Smooth muscle cell (in vitro differentiated cells): ENCODE measurements around the gene ZNF385B. TPM values are rescaled to one million over a fixed set of nuclear protein-coding genes. Genes with fewer than 3 reads are reported as not detected.

Source experiments
- DNase-seq: peaks from one replicate; lab custom pipeline; 2025; ENCODE audit not compliant: unreplicated experiment; lab: John Stamatoyannopoulos, UW
- H2AFZ ChIP-seq: fragments of 200-600 bp; sonication (generic); 2 replicates; pipeline ENCODE4 v1.6.0; 2016; ENCODE audit warnings: antibody characterized with exemption, low read depth, mild to moderate bottlenecking
- H3F3A ChIP-seq: fragments of 200-600 bp; sonication (generic); 2 replicates; pipeline ENCODE4 v1.6.0; 2017; ENCODE audit warnings: antibody characterized with exemption, low read depth
- H3K27ac ChIP-seq: fragments of 200-600 bp; sonication (generic); 2 replicates; pipeline ENCODE4 v1.5.1; 2016; ENCODE audit warnings: low read depth, mild to moderate bottlenecking
- H3K27me3 ChIP-seq: fragments of 200-600 bp; sonication (generic); 2 replicates; pipeline ENCODE4 v1.6.1; 2016; ENCODE audit warnings: low read depth, mild to moderate bottlenecking
- H3K36me3 ChIP-seq: fragments of 200-600 bp; sonication (generic); 2 replicates; pipeline ENCODE4 v1.5.1; 2016; ENCODE audit warnings: low read depth
- H3K4me1 ChIP-seq: fragments of 200-600 bp; sonication (generic); 2 replicates; pipeline ENCODE4 v1.5.1; 2016; ENCODE audit warnings: low read depth
- H3K4me2 ChIP-seq: fragments of 200-600 bp; sonication (generic); 2 replicates; pipeline ENCODE4 v1.6.0; 2016; ENCODE audit warnings: mild to moderate bottlenecking
- H3K4me3 ChIP-seq: fragments of 200-600 bp; sonication (generic); 2 replicates; pipeline ENCODE4 v1.5.1; 2016; ENCODE audit warnings: mild to moderate bottlenecking
- H3K79me2 ChIP-seq: fragments of 200-600 bp; sonication (generic); 2 replicates; pipeline ENCODE4 v1.6.0; 2016; ENCODE audit warnings: low read depth, mild to moderate bottlenecking
- H3K9ac ChIP-seq: fragments of 200-600 bp; sonication (generic); 2 replicates; pipeline ENCODE4 v1.6.0; 2016; ENCODE audit warnings: low read depth
- H3K9me3 ChIP-seq: fragments of 200-600 bp; sonication (generic); replicated peaks from 2 replicates; pipeline ENCODE4 v1.5.1; 2016; ENCODE audit warnings: low read depth
- H4K20me1 ChIP-seq: fragments of 200-600 bp; sonication (generic); 2 replicates; pipeline ENCODE4 v1.6.0; 2016; ENCODE audit warnings: low read depth
- WGBS: methylation state at CpG from one replicate; pipeline ENCODE4 v1.1.7; 2016; ENCODE audit warnings: low lambda C conversion rate; 5-methylcytosine and 5-hydroxymethylcytosine counted together
- polyA plus RNA-seq: library from polyadenylated mRNA; unstranded; fragments of >200 nt; fragmentation: Nextera tagmentation; extraction: Ambion mirVana; gene quantifications from 2 replicates; pipeline ENCODE4 v1.2.1, GENCODE V29; 2016
- total RNA-seq: library from RNA; depleted of rRNA; stranded (reverse); fragments of >200 nt; gene quantifications from 2 replicates; pipeline ENCODE4 v1.2.3, GENCODE V29; 2014
- TF ChIP-seq, protein P1 (sequence below): fragments of 200-600 bp; sonication (generic); IDR thresholded peaks from 2 replicates; pipeline ENCODE4 v1.5.1; 2017; ENCODE audit warnings: borderline replicate concordance, mild to moderate bottlenecking, antibody characterized with exemption; ENCODE audit not compliant: insufficient read depth, poor library complexity, severe bottlenecking

The ZNF385B gene
- total and polyA plus RNA-seq, 2 experiments from 2014 or later: 1.4 to 3.2 TPM

GRCh38 chr2:179726461-179727180 is 134.8 kb downstream of the ZNF385B start:
- no peaks in the 10 kb centered on the region for H4K20me1 ChIP-seq
- DNase-seq: no peak
- 90% methylated on average over 5 of the region's 5 CpGs for WGBS
- H2AFZ ChIP-seq: no peak overlapping the region
- H3K4me1 ChIP-seq: no peaks in the 10 kb centered on the region
- TF ChIP-seq, protein P1, sequence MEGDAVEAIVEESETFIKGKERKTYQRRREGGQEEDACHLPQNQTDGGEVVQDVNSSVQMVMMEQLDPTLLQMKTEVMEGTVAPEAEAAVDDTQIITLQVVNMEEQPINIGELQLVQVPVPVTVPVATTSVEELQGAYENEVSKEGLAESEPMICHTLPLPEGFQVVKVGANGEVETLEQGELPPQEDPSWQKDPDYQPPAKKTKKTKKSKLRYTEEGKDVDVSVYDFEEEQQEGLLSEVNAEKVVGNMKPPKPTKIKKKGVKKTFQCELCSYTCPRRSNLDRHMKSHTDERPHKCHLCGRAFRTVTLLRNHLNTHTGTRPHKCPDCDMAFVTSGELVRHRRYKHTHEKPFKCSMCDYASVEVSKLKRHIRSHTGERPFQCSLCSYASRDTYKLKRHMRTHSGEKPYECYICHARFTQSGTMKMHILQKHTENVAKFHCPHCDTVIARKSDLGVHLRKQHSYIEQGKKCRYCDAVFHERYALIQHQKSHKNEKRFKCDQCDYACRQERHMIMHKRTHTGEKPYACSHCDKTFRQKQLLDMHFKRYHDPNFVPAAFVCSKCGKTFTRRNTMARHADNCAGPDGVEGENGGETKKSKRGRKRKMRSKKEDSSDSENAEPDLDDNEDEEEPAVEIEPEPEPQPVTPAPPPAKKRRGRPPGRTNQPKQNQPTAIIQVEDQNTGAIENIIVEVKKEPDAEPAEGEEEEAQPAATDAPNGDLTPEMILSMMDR: no peak
- H3K27ac ChIP-seq: no peak overlapping the region
- H3K79me2 ChIP-seq: no peaks in the 10 kb centered on the region
- H3K27me3 ChIP-seq: no peaks in the 10 kb centered on the region
- H3K9ac ChIP-seq: no peak overlapping the region
- H3K36me3 ChIP-seq: no peaks in the 10 kb centered on the region
- no peak overlapping the region for H3K4me3 ChIP-seq
- H3K4me2 ChIP-seq: no peak overlapping the region
- no peaks in the 10 kb centered on the region for H3K9me3 ChIP-seq
- H3F3A ChIP-seq: no peaks in the 10 kb centered on the region

- Histone ChIP-seq H3K79me2 (no peaks in the 10 kb centered on the region), H3K9ac (no peak overlapping the region), H3K27ac (no peak overlapping the region), H3K9me3 (no peaks in the 10 kb centered on the region), H3K4me1 (no peaks in the 10 kb centered on the region), H4K20me1 (no peaks in the 10 kb centered on the region), H3F3A (no peaks in the 10 kb centered on the region), H3K4me2 (no peak overlapping the region), H3K36me3 (no peaks in the 10 kb centered on the region), H2AFZ (no peak overlapping the region), H3K4me3 (no peak overlapping the region), H3K27me3 (no peaks in the 10 kb centered on the region)
- no peak for DNase-seq
- TF ChIP-seq, protein P1: no peak
These were observed 137.0 kb downstream of the ZNF385B start for GRCh38 chr2:179724403-179724802.

- DNase-seq: no peak
- H3K27ac ChIP-seq: no peak overlapping the region
- TF ChIP-seq, protein P1: no peak
- no peaks in the 10 kb centered on the region for H3K9me3 ChIP-seq
- H3K4me3 ChIP-seq: no peak overlapping the region
- H3K27me3 ChIP-seq: no peaks in the 10 kb centered on the region
- no peaks in the 10 kb centered on the region for H3F3A ChIP-seq
- H3K79me2 ChIP-seq: no peaks in the 10 kb centered on the region
- no peak overlapping the region for H3K4me2 ChIP-seq
- H3K9ac ChIP-seq: no peak overlapping the region
- no peaks in the 10 kb centered on the region for H4K20me1 ChIP-seq
- no peak overlapping the region for H2AFZ ChIP-seq
- H3K36me3 ChIP-seq: no peaks in the 10 kb centered on the region
- H3K4me1 ChIP-seq: no peaks in the 10 kb centered on the region
These were observed 141.1 kb downstream of the ZNF385B start for GRCh38 chr2:179720173-179720772.

DNA sequence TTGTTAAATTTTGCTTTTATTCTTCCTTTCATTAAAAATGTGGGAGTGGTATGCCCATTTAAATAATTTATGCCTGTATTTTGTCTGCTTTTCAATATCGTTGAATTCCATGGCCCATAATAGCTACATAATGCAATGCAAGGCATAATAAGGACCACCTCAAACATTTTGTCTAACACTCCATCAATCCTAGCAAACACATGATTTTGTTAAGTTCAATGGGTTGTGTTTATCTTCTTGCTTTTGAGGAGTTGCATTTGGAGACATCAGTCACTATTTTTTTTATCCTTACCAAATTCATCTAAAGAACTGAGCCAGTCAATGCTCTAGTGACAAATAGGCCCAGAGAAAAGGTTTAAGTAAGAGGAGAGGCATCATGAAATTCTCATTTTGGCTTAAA is 145.5 kb downstream of the ZNF385B start:
- no peaks in the 10 kb centered on the region for H3K9me3 ChIP-seq
- no peak overlapping the region for H3K27ac ChIP-seq
- H3F3A ChIP-seq: no peaks in the 10 kb centered on the region
- WGBS: 90% methylated on average over 1 of the region's 1 CpG
- H3K9ac ChIP-seq: no peak overlapping the region
- no peak overlapping the region for H3K4me2 ChIP-seq
- TF ChIP-seq, protein P1: no peak
- H3K79me2 ChIP-seq: no peaks in the 10 kb centered on the region
- H3K4me3 ChIP-seq: no peak overlapping the region
- H2AFZ ChIP-seq: no peak overlapping the region
- H3K27me3 ChIP-seq: no peaks in the 10 kb centered on the region
- H4K20me1 ChIP-seq: no peaks in the 10 kb centered on the region
- H3K4me1 ChIP-seq: no peaks in the 10 kb centered on the region
- H3K36me3 ChIP-seq: no peaks in the 10 kb centered on the region
- DNase-seq: no peak
